Ureter (tissue), 1 donor: ENCODE data around the gene EXPH5. TPM values are rescaled to one million over a fixed set of nuclear protein-coding genes. Genes with fewer than 3 reads are reported as not detected.

ENCODE experiments used
- DNase-seq: peaks from one replicate; pipeline ENCODE4 v3.0.0-alpha.2; 2020; ENCODE audit warnings: low spot score
- total RNA-seq: library from RNA; stranded (reverse); gene quantifications from one replicate; pipeline ENCODE4 v1.2.4, GENCODE V29; 2023
- donor health status: DM: yes; HTN: yes; CAD: no.

Gene EXPH5
- total RNA-seq, 1 donor from 2014 or later = 19.5 TPM

GRCh38 chr11:108468478-108468864 is 125.1 kb downstream of the EXPH5 start:
- no peak for DNase-seq

- DNase-seq = peak; percentile 97
These were observed 126.3 kb downstream of the EXPH5 start, which contains the start of gene C11orf65 for GRCh38 chr11:108467091-108467823. TSS of gene C11orf65 (minus strand) at chr11:108467529. CDS start at chr11:108461559, 5,970 bp downstream.

- no peak for DNase-seq
These were observed 127.2 kb downstream of the EXPH5 start for GRCh38 chr11:108466405-108466804.

Other genes starting within 250 kb of the EXPH5 start
- 1.5 TPM for gene C11orf65, start 126.2 kb downstream of the EXPH5 start, total RNA-seq
- gene POGLUT3, start 95.4 kb downstream of the EXPH5 start, total RNA-seq = 37.7 TPM
- 50.4 TPM for gene DDX10, start 71.3 kb upstream of the EXPH5 start, total RNA-seq